A673 (cell line): ENCODE measurements around the gene KCNQ2. TPM values are rescaled to one million over a fixed set of nuclear protein-coding genes. Genes with fewer than 3 reads are reported as not detected.

Experiments
- BruUV-seq: library from RNA; stranded (reverse); fragments of 400-500 nt; replicated peaks from 2 replicates; lab custom pipeline; 2021; lab: Mats Ljungman, UMichigan
- CTCF ChIA-PET: fragments of 300-600 bp; sonication (Branson Sonifier 250); formaldehyde crosslinking; loops from one replicate; lab custom pipeline; 2022; ENCODE audit warnings: antibody characterized with exemption; lab: Charles Lee
- POLR2A ChIA-PET: fragments of 300-600 bp; sonication (Branson Sonifier 250); formaldehyde crosslinking; loops from one replicate; lab custom pipeline; 2022; ENCODE audit warnings: antibody characterized with exemption; ENCODE audit not compliant: low non-redundant PET; lab: Charles Lee
- DNase-seq: peaks from one replicate; pipeline ENCODE4 v3.0.0-alpha.2; 2015; ENCODE audit warnings: low spot score
- H3K27ac ChIP-seq: fragments of 200-600 bp; sonication (generic); 2 replicates; pipeline ENCODE4 v1.5.1; 2016; ENCODE audit warnings: mixed run types, low read depth, mild to moderate bottlenecking, mixed read lengths, antibody characterized with exemption, low read length; ENCODE audit not compliant: poor library complexity, severe bottlenecking
- H3K27me3 ChIP-seq: fragments of 200-600 bp; sonication (generic); replicated peaks from 2 replicates; pipeline ENCODE4 v1.6.1; 2017; ENCODE audit warnings: mixed run types, low read depth, mild to moderate bottlenecking, mixed read lengths, antibody characterized with exemption, low read length; ENCODE audit not compliant: insufficient read depth, poor library complexity
- H3K36me3 ChIP-seq: fragments of 200-600 bp; sonication (generic); 2 replicates; pipeline ENCODE4 v1.6.1; 2016; ENCODE audit warnings: mixed run types, mild to moderate bottlenecking, mixed read lengths, antibody characterized with exemption, low read length; ENCODE audit not compliant: insufficient read depth, poor library complexity, severe bottlenecking
- H3K4me1 ChIP-seq: fragments of 200-600 bp; sonication (generic); 2 replicates; pipeline ENCODE4 v1.6.1; 2017; ENCODE audit warnings: mixed run types, mild to moderate bottlenecking, mixed read lengths, antibody characterized with exemption, low read length; ENCODE audit not compliant: insufficient read depth, poor library complexity, severe bottlenecking
- H3K4me3 ChIP-seq: fragments of 200-600 bp; sonication (generic); 2 replicates; pipeline ENCODE4 v1.5.1; 2016; ENCODE audit warnings: low read depth, mixed run types, mild to moderate bottlenecking, mixed read lengths, low read length; ENCODE audit not compliant: poor library complexity, severe bottlenecking
- H3K9me3 ChIP-seq: fragments of 200-600 bp; sonication (generic); 2 replicates; pipeline ENCODE4 v1.6.1; 2016; ENCODE audit warnings: mixed run types, low read depth, mild to moderate bottlenecking, mixed read lengths, antibody characterized with exemption, low read length; ENCODE audit not compliant: poor library complexity, severe bottlenecking
- EZH2 ChIP-seq: fragments of 200-600 bp; sonication (generic); IDR thresholded peaks from 2 replicates; pipeline ENCODE4 v1.6.1; 2017; ENCODE audit warnings: borderline replicate concordance, low read depth, mild to moderate bottlenecking, mixed read lengths, antibody characterized with exemption, low read length; ENCODE audit not compliant: poor library complexity, severe bottlenecking
- intact Hi-C: fragments of 100-400 bp; cut with micrococcal nuclease; formaldehyde crosslinking; loops from one replicate; pipeline ENCODE4 v1.10.0; 2022; ENCODE audit not compliant: unreplicated experiment
- total RNA-seq: library from RNA; stranded (reverse); gene quantifications from 2 replicates; pipeline ENCODE4 v1.2.3, GENCODE V29; 2021
- TF ChIP-seq, protein P1 (sequence below): fragments of 300-800, 200-600 bp; sonication (generic); conservative IDR thresholded peaks from 2 replicates; pipeline ENCODE4 v1.5.1; 2017; ENCODE audit warnings: low read depth, mild to moderate bottlenecking, antibody characterized with exemption, low read length, moderate library complexity, mixed read lengths

KCNQ2 gene
- total RNA-seq, 1 experiment from 2014 or later, result 6.6 TPM

DNA sequence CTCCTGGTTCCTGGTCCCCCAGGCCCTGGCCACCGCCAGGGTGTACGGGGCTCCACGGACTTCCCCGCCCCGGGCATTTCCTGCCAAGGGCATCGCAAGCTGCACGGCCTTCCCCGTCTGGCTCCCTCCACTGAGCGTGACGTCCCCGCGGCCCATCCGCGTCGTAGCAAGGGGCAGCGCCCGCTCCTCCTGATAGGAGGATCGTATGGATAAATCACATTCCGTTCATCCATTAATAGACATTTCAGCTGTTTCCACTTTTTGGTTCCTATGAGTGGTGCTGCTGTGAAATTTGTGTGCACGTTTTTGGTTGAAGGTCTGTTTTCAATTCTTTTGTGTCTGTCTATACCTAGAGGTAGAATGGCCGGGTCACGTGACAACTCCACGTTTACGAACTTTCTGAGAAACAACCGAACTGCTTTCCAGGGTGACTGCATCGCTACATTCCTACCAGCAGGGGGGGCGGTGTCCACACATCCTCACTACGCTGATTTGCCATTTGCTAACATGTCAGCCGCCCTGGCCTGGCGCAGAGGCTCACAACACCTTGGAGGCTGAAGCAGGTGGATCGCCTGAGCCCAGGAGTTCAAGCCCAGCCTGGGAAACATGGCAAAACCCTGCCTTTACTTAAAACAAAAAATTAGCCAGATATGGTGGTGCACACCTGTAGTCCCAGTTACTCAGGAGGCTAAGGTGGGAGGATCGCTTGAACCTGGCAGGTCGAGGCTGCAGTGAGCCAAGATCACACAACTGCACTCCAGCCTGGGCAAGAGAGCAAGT, 37.7 kb downstream of the KCNQ2 start:
- H3K27me3 ChIP-seq, result no peaks in the 10 kb centered on the region
- DNase-seq, result peak; percentile 87
- no peak for TF ChIP-seq EZH2
- TF ChIP-seq, protein P1, sequence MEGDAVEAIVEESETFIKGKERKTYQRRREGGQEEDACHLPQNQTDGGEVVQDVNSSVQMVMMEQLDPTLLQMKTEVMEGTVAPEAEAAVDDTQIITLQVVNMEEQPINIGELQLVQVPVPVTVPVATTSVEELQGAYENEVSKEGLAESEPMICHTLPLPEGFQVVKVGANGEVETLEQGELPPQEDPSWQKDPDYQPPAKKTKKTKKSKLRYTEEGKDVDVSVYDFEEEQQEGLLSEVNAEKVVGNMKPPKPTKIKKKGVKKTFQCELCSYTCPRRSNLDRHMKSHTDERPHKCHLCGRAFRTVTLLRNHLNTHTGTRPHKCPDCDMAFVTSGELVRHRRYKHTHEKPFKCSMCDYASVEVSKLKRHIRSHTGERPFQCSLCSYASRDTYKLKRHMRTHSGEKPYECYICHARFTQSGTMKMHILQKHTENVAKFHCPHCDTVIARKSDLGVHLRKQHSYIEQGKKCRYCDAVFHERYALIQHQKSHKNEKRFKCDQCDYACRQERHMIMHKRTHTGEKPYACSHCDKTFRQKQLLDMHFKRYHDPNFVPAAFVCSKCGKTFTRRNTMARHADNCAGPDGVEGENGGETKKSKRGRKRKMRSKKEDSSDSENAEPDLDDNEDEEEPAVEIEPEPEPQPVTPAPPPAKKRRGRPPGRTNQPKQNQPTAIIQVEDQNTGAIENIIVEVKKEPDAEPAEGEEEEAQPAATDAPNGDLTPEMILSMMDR, result peak; percentile 92
- intact Hi-C loops, result no loop called here
- H3K27ac ChIP-seq, result no peak overlapping the region
- H3K4me1 ChIP-seq, result peaks cover 4% of the 10 kb centered on the region
- H3K36me3 ChIP-seq, result no peaks in the 10 kb centered on the region
- ChIA-PET POLR2A (no interaction called here), CTCF (no interaction called here)
- H3K4me3 ChIP-seq, result no peak overlapping the region
- no TSS peak for BruUV-seq
- H3K9me3 ChIP-seq, result no peaks in the 10 kb centered on the region

DNA sequence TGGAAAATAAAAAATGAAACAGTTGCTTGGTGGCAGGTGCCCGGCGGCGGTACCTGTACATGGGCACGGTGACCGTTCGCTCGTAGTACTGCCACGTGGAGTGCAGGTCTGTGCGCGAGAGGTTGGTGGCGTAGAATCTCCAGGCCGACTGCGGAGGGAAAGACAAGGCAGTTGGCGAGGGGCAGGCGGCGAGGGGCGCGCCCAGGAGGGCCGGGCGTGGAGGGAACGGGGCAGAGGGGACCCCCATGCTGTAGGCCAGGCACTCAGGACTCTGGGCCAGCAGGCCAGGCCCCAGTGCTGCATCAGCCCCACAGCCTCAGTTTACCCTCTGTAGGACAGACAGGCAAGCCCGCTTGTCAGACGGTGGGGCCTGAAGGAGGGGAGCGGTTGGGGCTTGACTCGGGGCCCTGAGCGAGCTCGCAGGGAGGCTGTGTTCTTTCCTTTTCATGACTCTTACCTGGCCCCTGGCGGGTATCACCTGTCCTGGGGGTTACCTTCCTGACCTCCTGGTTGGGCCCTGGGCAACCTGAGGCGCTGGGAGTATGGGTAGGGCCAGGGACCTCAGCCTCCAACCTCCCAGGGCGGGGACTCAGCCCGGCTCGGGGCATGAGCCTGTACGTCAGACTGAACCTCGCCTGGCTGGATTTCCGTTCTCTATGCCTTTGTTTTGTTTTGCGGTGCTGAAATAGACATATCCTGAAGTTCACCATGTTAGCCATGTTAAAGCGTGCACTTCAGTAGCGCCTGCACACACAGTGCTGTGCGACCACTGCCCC, 38.5 kb downstream of the KCNQ2 start:
- Histone ChIP-seq H3K36me3 (no peaks in the 10 kb centered on the region), H3K4me1 (peaks cover 4% of the 10 kb centered on the region), H3K9me3 (no peaks in the 10 kb centered on the region), H3K27ac (no peak overlapping the region), H3K27me3 (no peaks in the 10 kb centered on the region), H3K4me3 (no peak overlapping the region)
- BruUV-seq, result no TSS peak
- ChIA-PET POLR2A (no interaction called here), CTCF (interaction anchor here (0.6 kb wide), 1 partner anchor 178 kb away, joined by 3 read pairs; no protein-coding TSS in a partner anchor)
- intact Hi-C loops, result no loop called here
- TF ChIP-seq, protein P1, result no peak
- TF ChIP-seq EZH2, result no peak
- DNase-seq, result no peak

DNA sequence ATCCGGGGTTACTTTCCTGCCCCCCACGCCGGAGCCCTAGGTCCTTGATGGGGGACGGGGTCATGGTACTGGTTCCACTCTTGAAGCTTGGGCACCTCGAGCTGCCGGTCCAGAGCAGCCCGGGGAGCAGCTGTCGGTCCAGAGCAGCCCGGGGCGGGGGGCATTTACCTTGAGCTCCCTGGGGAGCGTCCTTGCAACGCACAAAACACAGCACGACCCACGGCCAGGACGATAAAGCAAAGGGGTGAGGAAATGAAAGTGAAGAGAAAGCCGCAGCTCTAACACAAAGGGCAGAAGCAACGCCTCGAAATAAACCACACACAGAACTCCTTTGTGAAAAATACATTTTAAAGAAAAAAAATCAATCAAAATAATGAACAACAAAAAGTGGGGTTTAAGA, 39.1 kb downstream of the KCNQ2 start:
- DNase-seq, result no peak
- intact Hi-C loops, result no loop called here
- H3K27me3 ChIP-seq, result no peaks in the 10 kb centered on the region
- H3K9me3 ChIP-seq, result no peaks in the 10 kb centered on the region
- H3K4me3 ChIP-seq, result no peak overlapping the region
- no peak overlapping the region for H3K27ac ChIP-seq
- TF ChIP-seq, protein P1, result no peak
- TF ChIP-seq EZH2, result no peak
- ChIA-PET CTCF (interaction anchor here (0.6 kb wide), 1 partner anchor 178 kb away, joined by 3 read pairs; no protein-coding TSS in a partner anchor), POLR2A (no interaction called here)
- H3K4me1 ChIP-seq, result peaks cover 4% of the 10 kb centered on the region
- H3K36me3 ChIP-seq, result no peaks in the 10 kb centered on the region
- no TSS peak for BruUV-seq
